ENCODE measurements around the gene CHRNA7. TPM values are rescaled to one million over a fixed set of nuclear protein-coding genes. Genes with fewer than 3 reads are reported as not detected.
"Not testable (repeated sequence)": the region's sequence is repeated elsewhere in the genome, so short reads cannot be mapped to it uniquely, and the experiment has no call there.

Gene CHRNA7
- total RNA-seq, 1 experiment from 2014 or later = 2.0 TPM

GRCh38 chr15:32167913-32168312 lies 137.6 kb downstream of the CHRNA7 start:
- DNase-seq (ENCODE audit: low read depth) = not testable (repeated sequence)

GRCh38 chr15:32180579-32180978 lies 150.3 kb downstream of the CHRNA7 start:
- DNase-seq (ENCODE audit: low read depth) = not testable (repeated sequence)

- DNase-seq (ENCODE audit: low read depth) = not testable (repeated sequence)
Observed at GRCh38 chr15:32193780-32194179, 163.5 kb downstream of the CHRNA7 start.

DNA sequence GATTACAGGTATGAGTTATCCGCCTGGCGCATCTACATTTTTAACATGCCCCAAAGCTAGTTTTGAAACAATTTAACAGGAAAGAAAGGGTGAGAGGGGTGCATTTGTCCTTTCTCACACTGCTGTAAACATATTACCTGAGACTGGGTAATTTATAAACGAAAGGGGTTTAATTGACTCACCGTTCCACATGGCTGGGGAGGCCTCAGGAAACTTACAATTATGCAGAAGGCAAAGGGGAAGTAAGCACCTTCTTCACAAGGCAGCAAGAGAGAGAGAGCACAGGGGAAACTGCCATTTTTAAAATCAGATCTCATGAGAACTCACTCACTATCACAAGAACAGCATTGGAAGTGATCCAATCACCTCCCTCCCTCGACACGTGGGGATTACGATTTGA lies 165.9 kb downstream of the CHRNA7 start:
- DNase-seq (ENCODE audit: low read depth) = not testable (repeated sequence)

- DNase-seq (ENCODE audit: low read depth) = not testable (repeated sequence)
Observed at GRCh38 chr15:32198938-32199337, 168.6 kb downstream of the CHRNA7 start.

GRCh38 chr15:32209081-32209480 lies 178.8 kb downstream of the CHRNA7 start:
- DNase-seq (ENCODE audit: low read depth) = not testable (repeated sequence)

DNA sequence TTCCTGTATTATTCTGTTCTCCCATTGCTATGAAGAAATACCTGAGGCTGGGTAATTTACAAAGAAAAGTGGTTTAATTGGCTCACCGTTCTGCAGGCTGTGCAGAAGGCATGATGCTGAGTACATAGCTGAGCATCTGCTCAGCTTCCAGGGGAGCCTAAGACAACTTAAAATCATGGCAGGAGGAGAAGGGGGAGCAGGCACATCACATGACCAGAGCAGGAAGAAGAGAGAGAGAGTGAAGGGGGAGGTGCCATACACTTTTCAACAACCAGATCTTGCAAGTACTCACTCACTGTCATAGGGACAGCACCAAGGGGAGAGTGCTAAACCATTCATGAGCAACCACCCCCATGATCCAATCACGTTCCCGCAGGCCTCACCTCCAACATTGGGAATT lies 188.4 kb downstream of the CHRNA7 start:
- DNase-seq (ENCODE audit: low read depth) = no peak

Small RNAs within 50 kb of the gene (small RNA-seq; reads per million reads assigned to genes)
- not detected for gene RF00019

Other genes starting within 250 kb of the CHRNA7 start
- gene OTUD7A, start 159.8 kb upstream of the CHRNA7 start, total RNA-seq (2014; rRNA removed; shearing (Covaris generic)) = not detected in 2 replicates